NCI-H1417 treated with DMSO at 0.1 percent for 48 hours (cell line): ENCODE data around the gene TSHZ3.

Experiments
- DNase-seq: peaks from one replicate; lab custom pipeline; 2025; lab: John Stamatoyannopoulos, UW

The TSHZ3 gene

DNA sequence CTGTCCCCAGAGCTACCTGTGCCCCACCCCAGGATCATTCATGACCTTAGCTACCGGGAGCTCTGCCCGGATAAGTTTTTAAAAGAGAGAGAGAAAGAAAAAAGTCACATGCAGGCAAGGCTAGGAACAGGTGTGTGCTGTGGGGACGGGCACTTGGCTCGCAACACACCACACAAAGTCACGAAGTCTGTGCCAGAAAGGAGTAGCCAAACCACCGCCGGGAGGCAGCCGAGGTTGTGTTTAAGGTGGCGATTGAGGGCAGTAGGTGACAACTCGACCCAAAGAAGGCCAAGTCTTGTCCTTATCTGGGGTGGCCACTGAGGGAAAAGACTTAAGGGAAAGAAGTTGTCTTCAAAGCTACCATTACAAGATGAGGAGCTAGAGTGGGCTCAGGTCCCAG lies 4.6 kb upstream of the TSHZ3 start:
- no peak for DNase-seq

DNA sequence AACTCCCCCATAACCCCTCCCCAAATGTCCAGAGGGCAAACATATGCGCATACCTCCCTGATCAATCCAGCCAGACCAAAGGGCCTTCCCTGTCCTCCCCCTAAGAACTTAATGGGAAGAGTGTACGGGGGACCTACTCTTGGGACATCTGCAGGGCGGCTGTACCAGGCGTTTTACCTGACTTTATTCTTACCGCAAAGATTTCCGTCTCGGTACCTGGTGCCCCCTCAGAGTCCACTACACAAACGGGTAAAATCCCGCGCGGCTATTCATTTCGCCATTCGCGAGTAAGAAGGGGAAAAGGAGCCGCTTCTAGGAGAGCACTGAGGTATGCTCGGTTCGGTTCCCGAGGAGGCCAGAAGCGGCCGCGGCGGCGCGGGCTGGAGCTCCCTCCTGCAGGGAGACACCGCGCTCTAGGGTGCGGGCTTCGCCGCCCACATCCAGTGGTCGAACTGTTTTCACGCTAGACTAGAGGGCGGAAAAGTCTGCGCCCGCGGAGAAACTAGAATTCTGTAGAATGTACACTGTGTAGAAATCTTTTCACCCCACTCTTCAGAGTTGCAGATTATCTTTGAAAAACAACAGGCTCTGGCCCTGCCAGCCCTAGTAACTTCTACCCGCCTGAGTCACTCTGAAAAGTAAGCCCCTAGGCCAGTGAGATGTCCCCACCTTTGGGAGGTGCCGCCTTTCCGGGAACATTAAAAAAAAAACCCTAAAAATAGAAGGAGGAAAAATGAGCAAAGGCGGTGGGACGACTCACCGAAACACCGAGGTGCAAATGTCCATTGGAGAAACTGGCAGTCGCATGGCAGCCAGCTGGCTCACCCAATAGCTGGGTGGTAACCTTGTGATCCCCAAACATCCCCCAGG lies 3.8 kb upstream of the TSHZ3 start:
- no peak for DNase-seq

- no peak for DNase-seq
Measured at GRCh38 chr19:31352296-31352781, 3.1 kb upstream of the TSHZ3 start.

GRCh38 chr19:31351855-31352195 lies 2.6 kb upstream of the TSHZ3 start:
- DNase-seq, result no peak

DNA sequence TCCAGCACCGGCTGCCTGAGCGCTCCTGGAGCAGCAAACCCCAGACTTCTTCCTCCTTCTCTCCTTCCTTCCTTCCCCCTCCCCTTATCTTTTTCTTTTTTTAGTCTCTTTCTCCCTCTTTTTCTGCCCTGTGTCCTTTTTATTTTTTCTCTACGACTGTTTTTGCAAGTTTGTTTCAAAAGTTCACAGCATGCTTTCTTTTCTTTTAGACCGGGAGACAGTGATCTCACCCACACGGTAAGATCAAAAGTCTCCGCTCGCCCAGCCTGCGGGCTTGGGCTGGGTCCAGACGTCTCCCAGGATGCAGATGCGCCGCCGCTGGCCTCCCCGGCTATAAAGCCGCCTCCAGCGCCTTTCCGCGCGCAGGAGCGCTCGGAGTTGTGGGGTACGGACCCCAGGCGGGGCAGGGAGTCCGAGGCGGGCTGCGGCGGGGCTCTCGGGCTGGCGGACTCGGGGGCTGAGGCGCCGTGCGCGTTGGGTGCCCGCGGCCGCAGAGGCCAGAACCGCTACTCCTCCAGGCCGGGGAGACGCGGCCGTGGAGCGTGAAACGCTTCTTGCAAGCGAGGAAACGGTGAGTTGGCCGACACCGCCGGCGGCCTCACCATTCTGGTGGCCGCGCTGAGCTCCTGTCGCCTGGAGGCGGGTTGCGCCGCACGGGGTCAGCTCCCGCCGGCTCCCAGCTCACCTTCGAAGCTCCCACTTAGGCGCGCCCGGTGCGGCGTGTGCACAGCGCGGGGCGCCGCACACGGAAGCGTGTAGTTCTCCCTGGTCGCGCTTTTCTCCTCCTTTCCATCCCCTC lies 2.0 kb upstream of the TSHZ3 start:
- no peak for DNase-seq

DNA sequence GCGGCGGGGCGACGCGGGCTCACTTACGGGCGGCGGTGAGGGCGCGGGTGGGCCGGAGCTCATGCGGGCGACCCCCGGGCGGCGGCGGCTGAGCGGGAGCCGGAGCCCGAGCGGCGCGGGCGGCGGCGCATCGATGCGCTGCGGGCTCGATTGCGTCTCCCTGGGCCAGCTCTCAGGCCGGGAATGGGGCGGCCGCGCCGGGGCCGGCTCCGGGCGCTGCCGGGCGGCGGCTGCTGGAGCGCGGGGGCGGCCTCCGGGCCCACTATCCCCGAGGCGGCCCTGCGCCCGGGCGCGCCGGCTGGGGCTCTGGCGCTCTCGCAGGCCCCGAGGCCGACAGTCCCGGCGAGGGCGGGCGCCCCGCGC lies 1.4 kb upstream of the TSHZ3 start:
- DNase-seq, result no peak

DNA sequence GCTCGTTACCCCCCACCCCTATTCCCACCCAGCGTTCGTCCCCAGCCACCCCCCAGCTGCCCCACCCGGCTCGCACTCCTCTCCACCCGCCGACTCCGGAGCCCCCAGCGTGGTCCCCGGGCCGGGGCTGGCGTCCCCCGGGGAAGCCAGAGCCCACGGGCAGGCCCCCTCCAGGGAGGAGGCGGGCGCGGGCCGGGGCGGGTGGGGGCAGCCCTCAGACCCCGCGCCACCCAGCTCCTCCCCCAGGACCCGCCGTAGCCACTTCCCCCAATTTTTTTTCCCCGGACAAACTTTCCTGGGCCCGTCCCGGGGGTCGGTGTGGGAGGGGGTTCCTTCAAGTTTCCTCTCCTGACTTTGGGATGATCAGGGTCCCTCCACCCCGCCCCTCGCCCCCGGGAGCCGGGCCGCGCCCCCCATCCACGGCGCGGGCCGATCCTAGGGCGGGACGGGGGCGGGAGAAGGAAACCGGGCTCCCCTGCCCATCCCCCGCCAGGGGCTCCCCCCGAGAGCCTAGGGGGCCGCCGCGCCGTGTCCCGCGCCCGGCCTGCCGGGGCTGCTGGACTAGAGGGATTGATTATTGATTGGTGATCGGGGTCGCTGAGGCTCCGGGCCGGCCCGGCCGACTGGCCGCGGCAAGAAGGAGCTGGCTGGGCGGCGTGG lies 927 bp upstream of the TSHZ3 start:
- no peak for DNase-seq

DNA sequence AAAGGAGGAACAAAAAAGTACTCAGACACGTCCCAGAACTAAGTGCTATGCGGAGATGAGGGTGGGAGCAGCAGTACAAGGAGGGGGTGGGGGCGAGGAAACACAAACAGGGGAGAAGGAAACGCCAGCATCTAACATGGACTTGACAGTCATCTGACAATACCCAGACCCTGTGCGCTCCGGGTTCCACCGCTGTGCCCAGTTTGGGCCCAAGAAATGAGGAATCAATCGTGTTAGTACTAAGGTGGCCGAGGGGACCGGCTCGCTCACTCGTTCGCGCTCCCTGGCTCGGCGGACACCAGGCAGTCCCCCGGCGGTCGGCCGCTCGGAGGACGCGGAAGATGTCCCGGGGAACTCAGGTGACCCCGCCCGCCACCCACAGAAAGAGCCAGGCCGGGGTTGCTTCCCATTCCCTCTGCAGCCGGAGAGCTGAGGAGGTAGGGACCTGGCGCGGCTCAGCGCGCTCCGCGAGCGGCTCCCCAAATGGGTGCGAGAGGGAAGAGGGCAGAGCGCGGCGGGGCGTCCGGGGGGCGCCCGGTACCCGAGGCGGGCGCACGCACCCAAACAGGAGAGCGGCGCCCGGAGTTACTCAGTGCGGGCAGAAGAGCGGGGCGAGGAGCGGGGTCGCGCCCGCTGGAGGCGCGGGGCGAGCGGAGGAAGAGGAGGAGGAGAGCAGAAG lies 616 bp downstream of the TSHZ3 start:
- no peak for DNase-seq

DNA sequence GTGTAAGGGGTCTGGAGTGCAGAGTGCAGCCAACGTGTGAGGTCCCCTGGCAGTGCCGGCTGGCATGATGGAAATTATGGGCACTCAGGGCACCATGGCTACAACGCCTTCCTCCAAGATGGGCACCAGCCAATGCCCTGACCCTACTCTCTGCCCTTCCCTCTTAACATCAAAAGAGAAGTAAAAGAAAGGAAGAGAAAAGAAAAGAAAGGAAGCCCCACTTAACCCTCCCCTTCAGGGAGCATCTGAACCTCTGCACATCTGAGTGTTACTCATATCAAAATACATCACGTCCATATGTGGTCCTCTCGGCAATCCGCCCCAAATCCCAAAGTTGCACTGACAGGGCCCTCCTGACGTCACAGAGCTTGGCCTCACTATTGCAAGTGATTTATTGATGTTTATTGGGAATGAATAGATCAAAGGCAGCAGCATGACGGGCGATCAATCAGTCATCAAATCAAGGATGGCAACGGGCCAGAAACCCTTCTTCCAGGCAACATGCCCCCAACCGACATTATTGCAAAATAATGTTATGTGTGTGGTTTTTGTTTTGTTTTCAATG lies 1.3 kb downstream of the TSHZ3 start:
- no peak for DNase-seq

DNA sequence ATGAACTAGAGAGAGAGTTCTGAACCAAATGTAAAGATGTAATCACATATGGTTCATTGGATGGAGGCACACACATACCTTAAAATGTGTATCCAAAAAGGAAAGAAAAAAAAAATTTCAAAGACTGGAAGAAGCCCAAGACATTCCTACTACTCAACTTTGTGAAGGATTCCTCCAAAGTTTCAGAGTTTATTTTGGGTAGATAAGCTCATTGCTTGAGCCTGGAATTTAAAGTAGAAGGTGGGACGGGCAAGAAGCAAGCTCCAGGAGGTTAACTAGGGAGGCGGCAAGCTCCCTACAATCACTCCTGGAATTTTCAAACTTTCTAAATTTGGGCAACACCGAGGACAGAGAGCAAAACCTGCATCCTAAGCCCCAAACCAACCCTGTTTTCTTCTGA lies 1.9 kb downstream of the TSHZ3 start:
- DNase-seq, result no peak

- DNase-seq, result no peak
Measured at GRCh38 chr19:31346184-31347059, 2.8 kb downstream of the TSHZ3 start.

- no peak for DNase-seq
Measured at GRCh38 chr19:31344403-31344802, 4.8 kb downstream of the TSHZ3 start.

GRCh38 chr19:31342926-31343325 lies 6.3 kb downstream of the TSHZ3 start:
- DNase-seq, result no peak

- DNase-seq, result no peak
Measured at GRCh38 chr19:31340042-31341025, 8.9 kb downstream of the TSHZ3 start.

GRCh38 chr19:31339411-31339810 lies 9.8 kb downstream of the TSHZ3 start:
- DNase-seq, result no peak

- DNase-seq, result no peak
Measured at GRCh38 chr19:31338069-31338776, 11.0 kb downstream of the TSHZ3 start.

DNA sequence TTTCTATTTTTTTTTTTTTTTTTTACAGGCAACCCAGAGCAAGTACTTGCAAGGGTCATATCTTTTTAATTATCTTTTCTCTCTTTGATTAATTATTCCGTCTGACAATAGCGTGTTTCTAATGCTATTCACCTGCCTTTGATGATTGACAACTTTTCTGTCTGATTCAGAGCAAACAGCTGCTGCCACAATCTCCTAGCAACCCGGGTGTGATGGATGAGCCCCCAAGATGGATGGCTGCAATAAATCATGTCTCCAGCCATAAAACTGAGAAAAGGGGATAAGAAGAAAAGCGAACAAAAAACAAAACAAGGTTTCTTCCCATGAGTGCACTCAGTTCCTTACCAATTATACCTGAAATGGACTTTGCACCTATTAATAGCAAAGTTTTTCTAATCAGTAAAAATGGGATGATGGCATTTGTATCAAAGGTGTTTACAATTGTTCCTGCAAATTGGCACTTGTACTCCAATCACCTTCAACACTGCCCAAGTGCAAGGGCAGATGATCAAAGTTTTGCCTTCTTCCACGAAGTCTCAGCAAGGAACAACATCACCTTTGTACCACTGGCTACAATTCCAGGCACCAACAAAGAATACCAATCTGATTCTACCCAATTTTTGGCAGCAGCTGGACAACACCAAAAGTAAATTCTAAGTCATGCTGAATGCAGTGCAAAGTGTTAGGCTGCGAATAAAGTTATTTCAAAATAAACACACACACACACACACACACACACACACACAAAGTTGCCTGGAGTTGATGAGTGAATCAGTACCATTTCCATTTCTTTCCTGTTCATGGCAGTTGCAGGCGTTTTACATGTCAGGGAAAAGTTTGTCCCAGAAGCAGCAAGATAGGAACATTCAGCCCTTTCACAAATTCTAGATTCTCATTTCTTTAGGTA lies 12.0 kb downstream of the TSHZ3 start:
- no peak for DNase-seq

GRCh38 chr19:31335716-31336115 lies 13.5 kb downstream of the TSHZ3 start:
- no peak for DNase-seq
